ENCODE data around the gene TMEM208.

The TMEM208 gene

DNA sequence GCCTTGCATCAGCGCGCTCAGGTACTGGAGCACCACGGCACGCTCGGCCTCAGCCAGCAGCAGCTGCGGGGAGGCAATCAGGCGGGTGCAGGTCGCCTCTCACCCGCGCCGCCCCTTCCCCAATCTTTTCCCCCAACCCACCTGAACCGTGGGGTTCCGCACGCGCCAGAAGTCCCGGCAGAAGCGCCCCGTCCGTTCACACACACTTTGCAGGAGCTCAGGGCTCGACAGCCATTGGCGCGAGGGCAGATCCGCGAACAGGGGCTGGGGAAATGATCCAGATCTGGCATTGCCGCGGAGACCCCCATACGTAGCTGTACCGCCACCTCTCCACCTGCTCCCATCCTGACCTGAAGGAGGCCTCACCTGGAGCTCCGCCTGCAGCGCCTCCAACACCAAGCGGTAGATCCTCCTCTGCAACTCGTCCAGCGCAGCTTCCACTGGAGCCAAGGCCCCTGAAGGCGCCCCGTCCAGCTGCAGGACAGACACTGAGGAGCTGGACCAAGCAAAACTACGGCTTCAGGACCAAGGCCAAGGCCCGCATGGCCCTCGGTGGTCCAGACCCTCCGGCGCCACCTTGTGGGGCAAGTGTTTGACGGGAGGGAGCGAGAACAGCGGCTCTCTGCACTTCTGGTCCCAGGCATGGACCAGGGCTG is 41.8 kb upstream of the TMEM208 start:
- Histone ChIP-seq H3K9ac (ENCODE audit: low read depth in 1 of 2, low read length in 2 of 2) (no peak overlapping the region), H3K27me3 (ENCODE audit: control insufficient read depth in 1 of 2, insufficient read depth in 2 of 2, low read length in 2 of 2) (no peaks in the 10 kb centered on the region), H3K4me1 (ENCODE audit: control insufficient read depth in 1 of 2, insufficient read depth in 2 of 2, low read length in 2 of 2) (peaks cover 26 to 32% of the 10 kb centered on the region in 2 donors), H3K27ac (ENCODE audit: low read depth, low read length) (no peak overlapping the region), H3K4me3 (ENCODE audit: low read depth in 1 of 2, low read length in 2 of 2) (peak overlapping the region; percentile 71 to 82), H3K9me3 (ENCODE audit: control insufficient read depth in 1 of 2, low read length in 2 of 2) (no peaks in the 10 kb centered on the region), H3K36me3 (ENCODE audit: control insufficient read depth in 1 of 2, insufficient read depth in 2 of 2, low read length in 2 of 2) (no peaks in the 10 kb centered on the region)

DNA sequence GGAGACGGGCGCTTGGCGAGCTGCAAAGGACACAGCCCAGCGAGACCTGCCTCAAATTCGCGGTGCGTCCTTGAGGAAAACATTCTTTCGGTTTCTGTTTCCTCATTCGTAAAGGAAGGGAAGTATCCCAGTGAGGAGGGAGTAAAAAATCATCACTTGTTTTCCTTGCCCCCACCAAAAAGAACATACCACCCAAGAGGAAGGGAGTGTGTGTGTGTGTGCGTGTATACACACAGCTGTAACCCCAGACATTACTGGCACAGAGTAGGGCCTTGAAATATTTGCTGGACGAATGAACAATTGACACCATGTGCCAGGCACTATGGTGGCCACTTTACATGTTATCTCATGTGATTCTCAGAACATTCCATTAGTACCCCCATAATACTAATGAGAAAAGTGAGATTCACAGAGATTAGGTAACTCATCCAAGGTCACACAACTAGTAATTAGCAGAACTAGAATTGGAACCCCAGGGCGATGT is 41.2 kb upstream of the TMEM208 start:
- Histone ChIP-seq H3K27ac (ENCODE audit: low read depth, low read length) (no peak overlapping the region), H3K4me3 (ENCODE audit: low read depth in 1 of 2, low read length in 2 of 2) (peak overlapping the region; percentile 71 to 82), H3K9me3 (ENCODE audit: control insufficient read depth in 1 of 2, low read length in 2 of 2) (no peaks in the 10 kb centered on the region), H3K27me3 (ENCODE audit: control insufficient read depth in 1 of 2, insufficient read depth in 2 of 2, low read length in 2 of 2) (no peaks in the 10 kb centered on the region), H3K9ac (ENCODE audit: low read depth in 1 of 2, low read length in 2 of 2) (no peak overlapping the region), H3K4me1 (ENCODE audit: control insufficient read depth in 1 of 2, insufficient read depth in 2 of 2, low read length in 2 of 2) (peaks cover 26 to 32% of the 10 kb centered on the region in 2 donors), H3K36me3 (ENCODE audit: control insufficient read depth in 1 of 2, insufficient read depth in 2 of 2, low read length in 2 of 2) (no peaks in the 10 kb centered on the region)

DNA sequence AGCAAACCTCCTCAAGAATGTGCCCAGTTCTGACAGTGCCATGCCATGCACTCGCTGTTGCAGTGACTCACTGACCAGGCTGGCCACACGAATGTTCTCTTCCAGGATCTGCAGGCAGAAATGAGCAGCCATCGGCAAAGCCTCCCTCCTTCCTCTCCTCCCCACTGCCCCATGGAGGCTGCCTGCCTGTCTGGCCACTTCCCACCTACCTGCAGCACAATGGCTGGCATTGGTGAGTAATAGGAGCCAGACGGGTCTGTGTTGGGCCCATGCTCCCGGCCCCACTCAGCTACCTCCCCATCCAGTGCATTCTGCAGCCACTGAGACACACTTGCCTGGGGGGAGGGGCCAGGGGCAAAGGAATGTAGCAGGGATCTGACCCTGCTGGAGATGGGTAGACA is 40.4 kb upstream of the TMEM208 start:
- no peak overlapping the region for H3K4me3 ChIP-seq (ENCODE audit: low read depth in 1 of 2, low read length in 2 of 2)
- H3K36me3 ChIP-seq (ENCODE audit: control insufficient read depth in 1 of 2, insufficient read depth in 2 of 2, low read length in 2 of 2) = no peaks in the 10 kb centered on the region
- H3K27ac ChIP-seq (ENCODE audit: low read depth, low read length) = no peak overlapping the region
- H3K4me1 ChIP-seq (ENCODE audit: control insufficient read depth in 1 of 2, insufficient read depth in 2 of 2, low read length in 2 of 2) = peaks cover 27 to 29% of the 10 kb centered on the region in 2 donors
- H3K27me3 ChIP-seq (ENCODE audit: control insufficient read depth in 1 of 2, insufficient read depth in 2 of 2, low read length in 2 of 2) = no peaks in the 10 kb centered on the region
- no peak overlapping the region for H3K9ac ChIP-seq (ENCODE audit: low read depth in 1 of 2, low read length in 2 of 2)
- no peaks in the 10 kb centered on the region for H3K9me3 ChIP-seq (ENCODE audit: control insufficient read depth in 1 of 2, low read length in 2 of 2)

DNA sequence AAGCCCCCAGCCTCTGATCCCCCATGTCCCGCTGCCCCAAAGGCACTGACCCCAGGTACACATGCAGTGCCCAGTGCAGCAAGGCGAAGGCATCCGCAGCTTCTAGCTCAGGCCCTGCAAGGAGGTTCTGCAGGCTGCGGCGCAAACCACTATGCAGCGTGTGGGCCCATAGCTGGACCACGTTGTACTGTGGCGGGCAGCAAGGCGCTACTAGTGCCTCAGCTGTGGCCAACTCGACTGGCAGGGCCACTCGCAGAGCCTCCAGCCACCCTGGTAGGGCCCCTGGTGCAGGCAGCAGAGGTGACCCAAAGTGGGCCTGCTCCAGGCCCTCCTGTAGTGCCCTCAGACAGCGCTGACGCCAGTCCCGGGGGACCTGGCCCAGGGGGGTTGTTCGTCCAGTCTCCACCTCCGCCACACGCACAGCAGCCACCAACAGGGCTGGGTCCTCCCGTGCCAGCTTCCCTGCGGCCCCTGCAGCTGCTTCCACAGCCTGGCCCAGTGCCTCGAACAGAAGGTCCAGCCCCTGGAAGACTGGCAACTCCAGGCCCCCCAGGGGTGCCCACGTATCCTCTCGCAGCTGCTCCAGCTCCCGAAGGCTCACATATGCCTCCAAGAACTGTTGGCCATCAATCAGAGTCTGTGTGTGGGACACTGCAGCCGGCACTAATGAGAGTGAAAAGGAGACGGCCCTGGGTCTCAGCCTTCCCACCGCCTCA is 39.6 kb upstream of the TMEM208 start:
- Histone ChIP-seq H3K9me3 (ENCODE audit: control insufficient read depth in 1 of 2, low read length in 2 of 2) (no peaks in the 10 kb centered on the region), H3K36me3 (ENCODE audit: control insufficient read depth in 1 of 2, insufficient read depth in 2 of 2, low read length in 2 of 2) (no peaks in the 10 kb centered on the region), H3K4me1 (ENCODE audit: control insufficient read depth in 1 of 2, insufficient read depth in 2 of 2, low read length in 2 of 2) (peaks cover 27 to 31% of the 10 kb centered on the region in 2 donors), H3K4me3 (ENCODE audit: low read depth in 1 of 2, low read length in 2 of 2) (no peak overlapping the region), H3K9ac (ENCODE audit: low read depth in 1 of 2, low read length in 2 of 2) (no peak overlapping the region), H3K27me3 (ENCODE audit: control insufficient read depth in 1 of 2, insufficient read depth in 2 of 2, low read length in 2 of 2) (no peaks in the 10 kb centered on the region), H3K27ac (ENCODE audit: low read depth, low read length) (no peak overlapping the region)

DNA sequence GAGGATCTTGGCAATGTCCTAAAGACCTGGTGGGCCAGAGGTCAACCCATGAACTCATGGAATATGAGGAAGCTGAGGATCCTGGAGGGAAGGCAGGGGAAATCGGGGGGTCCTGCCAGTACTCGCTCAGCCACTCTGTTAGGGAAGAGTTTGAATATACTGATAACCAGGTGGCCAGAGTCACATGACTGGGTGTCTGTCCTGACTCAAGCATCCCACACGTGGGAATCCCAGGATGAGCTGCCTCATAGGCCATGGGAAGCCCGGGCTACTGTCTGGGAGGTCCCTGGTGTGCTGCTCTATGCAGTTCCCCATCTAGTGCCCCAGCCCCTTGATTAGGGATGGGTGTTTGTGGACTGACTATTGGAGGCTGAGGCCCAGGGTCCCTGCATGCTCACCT is 38.6 kb upstream of the TMEM208 start:
- H3K27me3 ChIP-seq (ENCODE audit: control insufficient read depth in 1 of 2, insufficient read depth in 2 of 2, low read length in 2 of 2) = no peaks in the 10 kb centered on the region

DNA sequence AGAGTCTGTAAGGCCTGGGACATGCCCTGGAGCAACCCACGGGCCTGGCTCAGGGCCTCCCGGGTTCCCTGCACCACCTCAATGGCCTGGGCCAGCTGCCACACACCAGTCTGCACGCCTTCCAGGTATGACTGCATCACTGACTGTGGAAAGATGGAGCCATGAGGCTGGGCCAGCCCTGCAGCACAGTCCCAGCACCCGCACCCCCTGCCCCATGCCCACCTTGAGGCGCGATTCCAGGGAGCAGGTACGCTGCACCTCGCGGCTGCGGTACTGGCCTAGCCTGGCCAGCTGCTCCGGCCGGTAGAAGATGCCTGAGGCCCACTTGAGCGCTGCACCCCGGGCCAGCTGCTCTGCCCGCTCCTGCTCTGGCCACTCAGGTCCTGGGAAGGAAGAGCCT is 38.1 kb upstream of the TMEM208 start:
- H3K4me3 ChIP-seq (ENCODE audit: low read depth in 1 of 2, low read length in 2 of 2) = no peak overlapping the region
- peaks cover 30 to 39% of the 10 kb centered on the region in 2 donors for H3K4me1 ChIP-seq (ENCODE audit: control insufficient read depth in 1 of 2, insufficient read depth in 2 of 2, low read length in 2 of 2)
- no peaks in the 10 kb centered on the region for H3K27me3 ChIP-seq (ENCODE audit: control insufficient read depth in 1 of 2, insufficient read depth in 2 of 2, low read length in 2 of 2)
- H3K36me3 ChIP-seq (ENCODE audit: control insufficient read depth in 1 of 2, insufficient read depth in 2 of 2, low read length in 2 of 2) = peaks cover 5 to 7% of the 10 kb centered on the region in 2 donors
- H3K9ac ChIP-seq (ENCODE audit: low read depth in 1 of 2, low read length in 2 of 2) = no peak overlapping the region
- no peak overlapping the region for H3K27ac ChIP-seq (ENCODE audit: low read depth, low read length)
- H3K9me3 ChIP-seq (ENCODE audit: control insufficient read depth in 1 of 2, low read length in 2 of 2) = no peaks in the 10 kb centered on the region

More for the DNA sequence above, 38.6 kb upstream of the TMEM208 start:
- Histone ChIP-seq H3K4me1 (ENCODE audit: control insufficient read depth in 1 of 2, insufficient read depth in 2 of 2, low read length in 2 of 2) (peaks cover 27 to 34% of the 10 kb centered on the region in 2 donors), H3K4me3 (ENCODE audit: low read depth in 1 of 2, low read length in 2 of 2) (no peak overlapping the region), H3K27ac (ENCODE audit: low read depth, low read length) (no peak overlapping the region), H3K9me3 (ENCODE audit: control insufficient read depth in 1 of 2, low read length in 2 of 2) (no peaks in the 10 kb centered on the region), H3K36me3 (ENCODE audit: control insufficient read depth in 1 of 2, insufficient read depth in 2 of 2, low read length in 2 of 2) (peaks cover 2% of the 10 kb centered on the region in 2 donors), H3K9ac (ENCODE audit: low read depth in 1 of 2, low read length in 2 of 2) (no peak overlapping the region)

DNA sequence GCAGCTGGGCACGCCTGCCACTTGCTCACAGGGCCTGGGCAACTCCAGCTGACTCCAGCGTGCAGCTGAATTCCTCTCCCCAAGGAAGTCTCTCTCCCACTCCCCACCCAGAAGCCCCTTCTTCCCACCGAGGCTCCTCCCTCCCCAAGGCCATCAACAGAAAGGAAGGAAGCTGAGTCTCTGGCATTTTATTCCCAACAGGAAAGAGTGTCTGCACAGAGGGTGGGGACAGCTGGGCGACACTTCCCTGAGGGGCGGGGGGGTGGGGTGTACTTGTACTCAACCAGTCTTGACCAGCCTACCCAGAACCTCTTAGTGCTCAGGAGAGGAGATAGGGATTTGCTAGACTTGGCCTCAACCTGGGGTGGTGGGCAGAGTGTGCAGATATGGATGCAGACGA is 36.9 kb upstream of the TMEM208 start, which contains the start of gene EXOC3L1:
TSS of gene EXOC3L1 (minus strand) at position 96 of the 400 bp plus-strand sequence. CDS start 460 bp downstream, outside the sequence.
- Histone ChIP-seq H3K36me3 (ENCODE audit: control insufficient read depth in 1 of 2, insufficient read depth in 2 of 2, low read length in 2 of 2) (peaks cover 17 to 19% of the 10 kb centered on the region in 2 donors), H3K27ac (ENCODE audit: low read depth, low read length) (no peak within 1 kb of the TSS), H3K9ac (ENCODE audit: low read depth in 1 of 2, low read length in 2 of 2) (no peak within 1 kb of the TSS), H3K9me3 (ENCODE audit: control insufficient read depth in 1 of 2, low read length in 2 of 2) (no peaks in the 10 kb centered on the region), H3K4me3 (ENCODE audit: low read depth in 1 of 2, low read length in 2 of 2) (no peak within 1 kb of the TSS), H3K4me1 (ENCODE audit: control insufficient read depth in 1 of 2, insufficient read depth in 2 of 2, low read length in 2 of 2) (peaks cover 27 to 40% of the 10 kb centered on the region in 2 donors), H3K27me3 (ENCODE audit: control insufficient read depth in 1 of 2, insufficient read depth in 2 of 2, low read length in 2 of 2) (no peaks in the 10 kb centered on the region)

DNA sequence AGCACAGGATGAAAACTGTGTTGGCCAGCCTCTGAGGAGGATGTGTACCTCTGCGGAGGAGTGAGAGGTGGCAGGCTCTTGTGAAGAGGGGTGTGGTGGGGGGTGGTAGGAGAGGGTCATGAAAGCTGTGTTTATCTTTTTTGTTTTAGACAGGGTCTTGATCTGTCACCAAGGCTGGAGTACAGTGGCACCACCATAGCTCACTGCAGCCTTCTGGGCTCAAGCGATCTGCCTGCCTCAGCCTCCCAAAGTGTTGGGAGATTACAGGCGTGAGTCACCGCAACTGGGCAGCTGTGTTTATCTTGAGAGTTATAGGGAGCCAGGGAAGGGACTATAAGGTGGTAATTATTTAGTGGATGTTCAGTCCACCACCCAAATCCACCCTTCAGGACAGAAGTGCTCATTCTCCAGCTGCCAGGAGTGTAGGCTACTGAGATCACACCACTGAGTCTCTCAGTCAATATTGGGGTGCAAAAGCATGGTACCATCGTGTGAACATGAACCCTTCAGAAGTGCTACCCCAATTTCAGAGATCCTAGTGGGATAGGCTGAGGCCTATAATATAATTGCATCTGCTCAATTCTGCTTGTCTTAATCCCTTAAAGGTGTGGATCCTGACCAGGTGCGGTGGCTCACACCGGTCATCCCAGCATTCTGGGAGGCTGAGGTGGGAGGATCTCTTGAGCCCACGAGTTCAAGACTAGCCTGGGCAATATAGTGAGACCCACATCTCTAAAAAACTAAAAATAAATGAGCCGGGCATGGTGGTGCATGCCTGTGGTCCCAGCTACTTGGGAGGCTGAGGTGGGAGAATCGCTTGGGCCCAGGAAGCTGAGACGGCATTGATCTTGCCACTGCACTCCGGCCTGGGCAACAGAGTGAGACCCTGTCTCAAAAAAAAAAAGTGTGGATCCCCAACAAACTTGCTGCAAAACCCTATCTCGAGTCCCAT is 36.2 kb upstream of the TMEM208 start:
- H3K27ac ChIP-seq (ENCODE audit: low read depth, low read length) = no peak overlapping the region
- H3K9me3 ChIP-seq (ENCODE audit: control insufficient read depth in 1 of 2, low read length in 2 of 2) = no peaks in the 10 kb centered on the region
- peaks cover 21 to 33% of the 10 kb centered on the region in 2 donors for H3K4me1 ChIP-seq (ENCODE audit: control insufficient read depth in 1 of 2, insufficient read depth in 2 of 2, low read length in 2 of 2)
- no peak overlapping the region for H3K9ac ChIP-seq (ENCODE audit: low read depth in 1 of 2, low read length in 2 of 2)
- no peaks in the 10 kb centered on the region for H3K27me3 ChIP-seq (ENCODE audit: control insufficient read depth in 1 of 2, insufficient read depth in 2 of 2, low read length in 2 of 2)
- H3K4me3 ChIP-seq (ENCODE audit: low read depth in 1 of 2, low read length in 2 of 2) = no peak overlapping the region
- H3K36me3 ChIP-seq (ENCODE audit: control insufficient read depth in 1 of 2, insufficient read depth in 2 of 2, low read length in 2 of 2) = peaks cover 23 to 26% of the 10 kb centered on the region in 2 donors

DNA sequence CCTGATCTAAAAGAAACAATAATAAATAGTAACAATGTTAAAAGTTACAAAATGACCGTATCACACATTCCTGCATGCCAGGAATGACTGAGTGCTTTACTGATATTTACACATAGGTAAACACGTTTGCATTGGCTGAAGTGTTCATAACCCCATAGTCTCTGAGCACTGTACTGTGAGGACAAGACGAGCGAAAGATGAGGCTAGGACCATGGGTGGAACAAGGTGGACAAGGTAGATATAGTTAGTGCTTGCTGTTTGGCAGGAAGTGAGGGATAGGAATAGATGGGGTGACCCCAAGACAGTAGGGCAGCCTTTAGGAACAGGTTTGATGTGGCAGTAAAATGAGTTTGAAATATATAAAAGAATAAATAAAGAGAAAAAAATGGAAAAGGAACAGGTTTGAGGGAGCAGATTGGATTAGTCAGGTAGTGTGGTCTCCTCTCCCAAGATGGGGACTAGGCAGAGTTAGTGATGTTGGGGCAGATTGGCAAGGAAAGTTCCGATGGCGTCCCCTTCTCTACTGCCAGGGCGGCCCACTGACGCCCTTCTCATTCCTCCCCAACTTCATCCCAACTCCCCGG is 35.4 kb upstream of the TMEM208 start:
- Histone ChIP-seq H3K27me3 (ENCODE audit: control insufficient read depth in 1 of 2, insufficient read depth in 2 of 2, low read length in 2 of 2) (no peaks in the 10 kb centered on the region), H3K9ac (ENCODE audit: low read depth in 1 of 2, low read length in 2 of 2) (no peak overlapping the region), H3K36me3 (ENCODE audit: control insufficient read depth in 1 of 2, insufficient read depth in 2 of 2, low read length in 2 of 2) (peaks cover 31 to 34% of the 10 kb centered on the region in 2 donors), H3K9me3 (ENCODE audit: control insufficient read depth in 1 of 2, low read length in 2 of 2) (no peaks in the 10 kb centered on the region), H3K27ac (ENCODE audit: low read depth, low read length) (no peak overlapping the region), H3K4me3 (ENCODE audit: low read depth in 1 of 2, low read length in 2 of 2) (peak overlapping the region; percentile 12 to 92), H3K4me1 (ENCODE audit: control insufficient read depth in 1 of 2, insufficient read depth in 2 of 2, low read length in 2 of 2) (peaks cover 16 to 32% of the 10 kb centered on the region in 2 donors)

All from duodenal mucosa (tissue), 2 donors.